NCI-H1417 (cell line): ENCODE results near the gene STX1B.
A peak's percentile ranks its signal among the peaks of the same experiment; 100 is the strongest.

Source experiments
- DNase-seq, 3 experiments: peaks; one replicate each; lab custom pipeline; 2025; lab: John Stamatoyannopoulos, UW

STX1B gene

GRCh38 chr16:30979170-30980022 is 31.0 kb downstream of the STX1B start:
- no peak for DNase-seq

GRCh38 chr16:30977502-30977901 is 32.9 kb downstream of the STX1B start:
- no peak for DNase-seq

GRCh38 chr16:30976486-30976885 is 34.0 kb downstream of the STX1B start:
- no peak for DNase-seq

DNA sequence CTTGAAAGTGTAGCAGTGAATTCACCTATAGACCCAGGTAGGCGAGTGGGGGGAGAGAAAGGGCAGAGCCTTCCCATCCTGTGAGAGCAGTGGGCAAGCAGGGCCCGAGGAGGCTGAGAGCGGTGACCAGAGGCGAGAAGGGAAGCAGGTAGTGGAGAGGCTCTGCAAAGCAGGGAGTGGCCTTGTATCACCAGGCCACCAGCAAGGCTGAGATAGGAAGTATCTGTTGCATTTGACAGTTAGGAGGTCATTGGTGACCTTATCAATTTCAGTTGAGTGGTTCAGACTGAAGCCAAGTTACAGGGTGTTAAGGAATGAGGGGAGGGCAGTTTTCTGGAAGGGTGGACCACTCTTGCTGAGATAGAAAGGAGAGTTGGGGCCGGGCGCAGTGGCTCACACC is 36.1 kb downstream of the STX1B start:
- DNase-seq, result no peak

DNA sequence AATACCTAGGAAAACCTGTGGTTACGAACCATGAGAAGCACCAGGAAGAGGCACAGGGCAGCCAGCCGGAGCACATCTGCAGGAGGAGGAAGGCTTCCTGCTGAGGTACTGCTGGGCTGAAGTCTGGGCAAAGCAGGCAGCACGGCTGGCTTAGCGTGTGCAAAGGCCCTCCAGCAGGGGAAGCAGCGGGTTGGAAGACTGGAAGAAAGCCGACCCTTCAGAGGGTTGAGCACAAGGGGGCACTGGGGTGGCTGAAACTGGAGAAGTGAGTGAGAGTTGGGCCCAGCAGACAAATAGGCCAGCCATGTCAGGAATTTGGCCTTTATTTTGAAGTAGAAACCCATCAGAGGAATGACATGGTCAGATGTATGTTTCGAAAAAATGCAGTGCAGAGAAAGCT is 37.6 kb downstream of the STX1B start:
- no peak for DNase-seq

DNA sequence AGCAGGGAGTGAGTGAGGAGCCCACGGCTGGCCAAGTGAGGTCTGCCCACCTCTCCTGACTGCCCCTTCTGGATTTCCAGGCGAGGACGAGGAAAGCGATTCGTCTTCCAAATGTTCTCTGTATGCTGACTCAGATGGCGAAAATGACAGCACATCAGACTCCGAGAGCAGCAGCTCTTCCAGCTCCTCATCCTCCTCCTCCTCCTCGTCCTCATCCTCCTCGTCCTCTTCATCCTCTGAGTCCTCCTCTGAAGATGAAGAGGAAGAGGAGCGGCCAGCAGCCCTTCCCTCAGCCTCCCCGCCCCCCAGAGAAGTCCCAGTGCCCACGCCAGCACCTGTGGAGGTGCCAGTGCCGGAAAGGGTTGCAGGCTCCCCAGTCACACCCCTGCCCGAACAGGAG is 39.1 kb downstream of the STX1B start:
- no peak for DNase-seq

GRCh38 chr16:30969246-30969842 is 41.1 kb downstream of the STX1B start:
- DNase-seq, result no peak

DNA sequence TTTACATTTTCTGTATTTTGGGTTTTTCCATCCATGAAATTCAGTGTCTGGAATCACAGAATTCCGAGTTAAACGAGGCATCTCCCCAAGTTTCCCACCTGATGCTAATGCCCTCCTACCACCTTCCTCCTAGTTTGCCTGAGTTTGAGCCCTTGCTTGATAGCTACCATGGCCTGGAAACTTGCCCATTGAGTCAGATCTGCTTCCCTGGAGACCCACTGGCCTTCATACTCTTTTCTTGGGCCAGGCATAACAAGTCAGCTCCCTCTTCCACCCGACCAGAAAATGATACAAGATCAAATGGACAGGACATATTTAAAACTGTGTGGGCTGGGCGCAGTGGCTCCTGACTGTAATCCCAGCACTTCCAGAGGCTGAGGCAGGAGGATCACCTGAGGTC is 42.6 kb downstream of the STX1B start:
- DNase-seq, result no peak

- DNase-seq, result no peak
These were observed 44.3 kb downstream of the STX1B start for GRCh38 chr16:30966033-30966619.

GRCh38 chr16:30965436-30965835 is 45.0 kb downstream of the STX1B start:
- DNase-seq, result no peak

GRCh38 chr16:30964574-30965226 is 45.7 kb downstream of the STX1B start:
- DNase-seq, result no peak

- DNase-seq, result no peak
These were observed 46.4 kb downstream of the STX1B start for GRCh38 chr16:30963925-30964511.

DNA sequence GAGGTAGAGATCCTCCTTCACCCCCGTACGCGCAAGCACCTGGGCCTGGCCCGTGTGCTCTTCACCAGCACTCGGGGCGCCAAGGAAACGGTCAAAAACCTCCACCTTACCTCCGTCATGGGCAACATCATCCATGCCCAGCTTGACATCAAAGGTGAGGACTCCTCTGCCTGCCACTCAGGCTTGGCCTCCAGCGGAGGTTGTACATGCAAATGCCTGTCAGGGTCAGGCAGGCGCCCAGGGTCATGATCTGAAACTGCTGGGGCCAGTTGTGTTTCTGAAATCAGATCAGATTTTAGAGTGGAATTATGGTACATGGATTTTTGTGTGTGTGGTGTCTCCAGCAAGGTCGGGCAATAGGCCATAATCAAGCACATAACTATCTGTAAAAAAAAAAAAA is 49.1 kb downstream of the STX1B start:
- DNase-seq, result no peak

DNA sequence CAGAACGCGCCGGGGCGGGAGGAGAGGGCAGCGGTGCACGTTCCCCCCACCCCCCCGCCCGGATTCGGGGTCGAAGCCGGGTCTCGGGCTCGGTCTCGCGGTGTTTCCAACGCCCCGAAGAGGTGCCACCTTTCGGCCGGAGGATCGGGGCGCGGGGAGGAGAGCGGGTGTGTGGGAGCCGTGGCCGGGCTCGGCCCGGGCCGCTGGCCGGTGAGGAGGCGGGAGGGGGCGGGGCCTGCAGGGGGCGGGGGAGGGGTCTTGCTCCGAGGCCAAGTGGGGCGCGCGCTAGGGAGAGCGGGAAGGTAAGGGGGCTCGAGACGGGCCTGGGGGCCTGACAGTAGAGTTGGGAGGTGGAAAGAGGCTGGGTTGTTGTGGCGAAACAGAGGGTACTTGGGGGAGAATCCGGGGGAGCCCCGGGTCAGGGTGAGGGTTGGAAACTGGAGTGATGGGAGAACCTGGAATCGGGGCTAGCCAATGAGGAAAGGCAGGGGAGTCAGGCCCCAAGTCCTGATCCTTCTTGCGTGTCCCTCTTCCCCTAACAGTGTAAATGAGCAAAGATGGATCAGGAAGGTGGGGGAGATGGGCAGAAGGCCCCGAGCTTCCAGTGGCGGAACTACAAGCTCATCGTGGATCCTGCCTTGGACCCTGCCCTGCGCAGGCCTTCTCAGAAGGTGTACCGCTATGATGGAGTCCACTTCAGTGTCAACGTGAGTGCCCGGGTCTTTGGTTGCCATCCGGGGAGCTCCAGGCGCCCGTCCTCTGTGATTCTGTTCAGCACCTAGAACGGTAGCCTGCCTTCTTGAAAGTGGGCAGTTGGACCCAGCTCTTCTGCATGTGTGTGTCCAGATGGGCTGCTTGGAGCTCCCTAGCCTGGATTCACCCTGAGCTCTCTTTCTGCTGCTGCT is 52.0 kb downstream of the STX1B start:
- DNase-seq, result peak in 2 of 3 experiments; percentile 73 to 75

DNA sequence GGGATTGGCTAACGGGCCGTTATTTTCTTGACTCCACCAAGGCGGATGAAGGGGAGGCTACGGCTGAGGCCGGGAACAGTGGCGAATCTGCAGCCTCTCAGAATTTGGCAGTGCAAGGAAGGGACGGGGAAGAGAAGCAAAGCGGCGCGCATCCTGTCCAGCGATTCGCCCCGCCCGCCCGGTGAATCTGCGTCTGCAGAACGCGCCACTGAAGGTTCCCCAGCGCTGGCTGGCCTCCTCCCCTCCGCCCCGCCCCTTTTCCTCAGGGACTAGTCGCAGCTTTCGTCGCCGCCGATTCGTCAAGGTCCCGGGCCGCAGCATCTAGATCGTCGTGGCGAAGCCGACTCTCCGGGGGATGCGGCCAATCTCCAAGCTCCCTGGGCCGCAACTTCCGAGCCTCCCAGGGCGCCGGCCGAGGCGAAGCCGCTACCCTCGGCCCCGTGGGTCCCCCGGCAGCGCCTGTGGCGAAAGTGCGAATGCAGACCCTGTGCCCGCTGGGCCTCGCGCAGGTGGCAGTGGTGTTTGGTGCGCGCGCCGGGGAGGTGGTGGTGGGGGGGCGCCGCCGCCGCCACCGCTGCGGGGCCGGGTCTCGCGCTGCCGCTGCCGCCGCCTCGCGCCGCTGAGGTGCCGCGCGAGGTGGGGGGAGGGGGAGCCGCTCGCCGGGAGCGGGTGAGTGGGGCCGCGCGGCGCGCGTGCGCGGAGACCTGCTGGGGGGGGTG is 52.8 kb downstream of the STX1B start, which contains the start of gene SETD1A:
Gene SETD1A (plus strand): TSS at position 299 of the 719 bp plus-strand sequence. CDS start 978 bp downstream, outside the sequence.
- DNase-seq, result peak; percentile 82 to 96 (median 92)

DNA sequence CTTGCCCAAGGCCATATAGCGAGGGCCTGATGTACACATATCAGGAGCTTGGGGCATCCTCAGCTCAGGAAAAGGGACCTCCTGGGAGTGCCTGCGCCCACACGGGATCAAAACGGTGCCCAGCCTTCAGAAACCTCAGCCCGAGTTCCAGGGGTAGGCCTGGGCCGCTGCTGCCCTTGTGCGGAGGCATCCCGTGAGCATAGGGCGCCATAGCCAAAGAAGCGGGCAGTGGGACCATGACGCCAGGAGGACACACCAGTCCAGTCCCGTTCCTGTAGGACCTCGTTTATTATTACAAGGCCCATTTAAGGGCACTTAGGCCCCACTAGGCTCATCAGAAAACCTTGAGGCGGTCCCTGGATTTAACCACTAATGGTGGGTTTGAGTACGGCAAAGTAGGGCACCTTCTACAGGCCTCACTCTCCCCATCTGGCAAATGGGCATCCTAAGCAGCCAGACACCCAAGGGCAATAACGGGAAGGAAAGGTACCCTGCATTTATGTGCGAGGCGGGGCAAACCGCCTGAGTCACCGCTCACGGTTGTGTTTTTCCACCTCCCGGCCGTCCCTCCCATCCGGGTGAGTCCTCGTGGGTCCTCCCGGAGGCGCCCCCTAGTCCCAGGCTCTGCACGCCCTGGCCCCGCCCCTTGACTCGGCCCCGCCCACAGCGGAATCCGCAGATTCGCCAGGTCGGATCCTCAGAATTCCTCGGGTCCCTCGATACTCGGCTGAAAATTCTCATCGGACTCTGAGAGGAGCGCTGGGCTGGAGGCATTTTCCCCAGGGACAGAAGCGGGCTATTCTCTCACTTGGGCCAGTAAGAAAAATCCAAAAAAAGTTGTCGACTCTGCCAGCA is 53.6 kb downstream of the STX1B start:
- peak; percentile 42 to 88 (median 79) for DNase-seq

DNA sequence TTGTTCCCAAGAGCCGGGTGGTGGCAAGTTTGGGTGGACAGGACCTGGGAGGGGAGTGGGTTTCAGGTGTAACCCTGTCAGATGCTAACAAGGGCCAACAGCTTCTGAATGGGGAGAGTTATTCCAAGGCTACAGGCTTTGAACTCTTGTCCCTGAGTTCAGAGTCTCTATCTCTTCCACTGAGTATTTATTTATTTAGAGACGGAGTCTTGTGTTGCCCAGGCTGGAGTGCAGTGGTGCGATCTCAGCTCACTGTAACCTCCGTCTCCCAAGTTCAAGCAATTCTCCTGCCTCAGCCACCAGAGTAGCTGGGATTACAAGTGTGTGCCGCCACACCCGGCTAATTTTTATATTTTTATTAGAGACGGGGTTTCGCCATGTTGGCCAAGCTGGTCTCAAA is 55.4 kb downstream of the STX1B start:
- no peak for DNase-seq

- peak; percentile 20 to 53 (median 37) for DNase-seq
These were observed 56.8 kb downstream of the STX1B start for GRCh38 chr16:30953511-30954124.

DNA sequence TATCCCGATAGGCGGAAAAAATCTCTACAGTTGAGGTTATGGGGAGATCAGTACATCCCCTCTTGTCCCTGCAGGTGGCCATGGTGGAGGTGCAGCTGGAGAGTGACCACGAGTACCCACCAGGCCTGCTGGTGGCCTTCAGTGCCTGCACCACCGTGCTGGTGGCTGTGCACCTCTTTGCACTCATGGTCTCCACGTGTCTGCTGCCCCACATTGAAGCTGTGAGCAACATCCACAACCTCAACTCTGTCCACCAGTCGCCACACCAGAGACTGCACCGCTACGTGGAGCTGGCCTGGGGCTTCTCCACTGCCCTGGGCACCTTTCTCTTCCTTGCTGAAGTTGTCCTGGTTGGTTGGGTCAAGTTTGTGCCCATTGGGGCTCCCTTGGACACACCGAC is 57.3 kb downstream of the STX1B start:
- no peak for DNase-seq
